Ishikawa (cell line): ENCODE data around the gene GRK5.

Source experiments
- REST ChIP-seq: IDR thresholded peaks from 2 replicates; pipeline ENCODE4 v1.6.1; 2012; ENCODE audit warnings: low read depth, mild to moderate bottlenecking
- TAF1 ChIP-seq: IDR thresholded peaks from 2 replicates; pipeline ENCODE4 v1.6.1; 2012; ENCODE audit warnings: low read depth, mild to moderate bottlenecking
- TEAD4 ChIP-seq: IDR thresholded peaks from 2 replicates; pipeline ENCODE4 v1.6.1; 2012
- TF ChIP-seq, protein P1 (sequence below): IDR thresholded peaks from 2 replicates; pipeline ENCODE4 v1.6.1; 2012

DNA sequence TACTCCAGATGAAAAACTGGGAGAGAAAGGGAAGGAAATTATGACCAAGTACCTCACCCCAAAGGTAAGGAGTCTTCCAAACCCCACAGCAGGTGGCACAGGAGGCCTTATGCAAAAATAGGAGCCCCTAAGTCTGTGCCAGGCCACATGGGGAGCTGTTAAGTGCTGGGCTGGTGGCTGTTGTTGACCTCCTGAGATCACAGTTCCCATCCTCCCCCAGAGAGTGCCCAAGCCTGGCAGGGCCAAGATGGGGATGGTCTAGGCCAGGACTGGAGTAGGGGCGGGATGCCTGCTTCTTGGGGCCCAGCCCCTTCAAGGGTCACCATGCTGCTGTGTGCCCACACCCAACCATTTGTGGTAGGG is 189.3 kb downstream of the GRK5 start:
- TF ChIP-seq TAF1 (no peak), REST (no peak), TEAD4 (no peak)
- TF ChIP-seq, protein P1, sequence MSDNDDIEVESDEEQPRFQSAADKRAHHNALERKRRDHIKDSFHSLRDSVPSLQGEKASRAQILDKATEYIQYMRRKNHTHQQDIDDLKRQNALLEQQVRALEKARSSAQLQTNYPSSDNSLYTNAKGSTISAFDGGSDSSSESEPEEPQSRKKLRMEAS, result no peak
